K562 (cell line): ENCODE data around the gene FRMPD1. TPM values are rescaled to one million over a fixed set of nuclear protein-coding genes. Genes with fewer than 3 reads are reported as not detected.

ENCODE experiments used
- ATAC-seq: fragments of 200-7000 bp; cut with Tn5 transposase; 3 replicates; pipeline ENCODE4 v1.9.1; 2020; ENCODE audit warnings: moderate library complexity
- BruUV-seq: library from RNA; stranded (reverse); fragments of 400-500 nt; replicated peaks from 2 replicates; lab custom pipeline; 2021; lab: Mats Ljungman, UMichigan
- CTCF ChIA-PET: fragments of 300-600 bp; formaldehyde crosslinking; extraction: SDS; loops from one replicate; lab custom pipeline; 2021; ENCODE audit warnings: low intra/inter-chr PET ratio; lab: Yijun Ruan, JAX
- POLR2A ChIA-PET: fragments of 300-600, 350-650 bp; sonication (Branson Sonifier 250); formaldehyde crosslinking; extraction: SDS; loops from one replicate; lab custom pipeline; 2021; ENCODE audit warnings: antibody characterized with exemption, inconsistent platforms; lab: Yijun Ruan, JAX
- DNase-seq, 4 experiments: peaks; one replicate each; pipeline versions ENCODE4 v3.0.0 to v3.0.0-alpha.2; 2011 to 2018; ENCODE audit warnings: low spot score in 3 of 4, mixed read lengths in 3 of 4; ENCODE audit errors: extremely low read depth in 1 of 4
- FAIRE-seq: peaks from 2 replicates; lab custom pipeline; 2011; peaks lifted over from hg19 to GRCh38; lab: Jason Lieb, UNC
- H2AFZ ChIP-seq: 2 replicates; pipeline ENCODE4 v1.6.0; 2011; ENCODE audit warnings: low read depth, low read length, control low read depth, inconsistent platforms
- H3K27ac ChIP-seq: fragments of 200-600 bp; 3 replicates; pipeline ENCODE4 v1.8.0; 2011; ENCODE audit warnings: low read depth, mild to moderate bottlenecking, control low read depth, inconsistent platforms, low read length, moderate library complexity, mixed read lengths; ENCODE audit errors: extremely low read depth
- H3K27me3 ChIP-seq, 2 experiments: fragments of 300-600 bp in 1 of 2; 2 replicates in 1 of 2; 3 replicates in 1 of 2; pipeline versions ENCODE4 v1.6.0 to v1.8.0; 2011; ENCODE audit warnings: inconsistent platforms in 2 of 2, low read length in 2 of 2, mild to moderate bottlenecking in 1 of 2, mixed read lengths in 1 of 2, moderate library complexity in 1 of 2; ENCODE audit not compliant: control insufficient read depth in 2 of 2, insufficient read depth in 2 of 2
- H3K36me3 ChIP-seq: fragments of 300-600 bp; 3 replicates; pipeline ENCODE4 v1.8.0; 2011; ENCODE audit warnings: mild to moderate bottlenecking, low read length, inconsistent platforms; ENCODE audit not compliant: control insufficient read depth, insufficient read depth
- H3K4me1 ChIP-seq, 2 experiments: fragments of 200-600 bp in 1 of 2; replicated peaks in 1 of 2; 2 replicates in 1 of 2; 3 replicates in 1 of 2; pipeline versions ENCODE4 v1.5.1 to v1.8.0; 2011; ENCODE audit warnings: inconsistent platforms in 2 of 2, low read length in 2 of 2, mild to moderate bottlenecking in 1 of 2, mixed read lengths in 1 of 2, moderate library complexity in 1 of 2; ENCODE audit not compliant: control insufficient read depth in 2 of 2, insufficient read depth in 2 of 2
- H3K4me2 ChIP-seq: 2 replicates; pipeline ENCODE4 v1.6.1; 2011; ENCODE audit warnings: low read length, control low read depth, inconsistent platforms, mixed read lengths; ENCODE audit not compliant: insufficient read depth
- H3K4me3 ChIP-seq: fragments of 200-600 bp; sonication (generic), shearing (Covaris generic); 2 replicates; pipeline ENCODE4 v1.5.1; 2016; ENCODE audit warnings: control low read depth, inconsistent platforms
- H3K79me2 ChIP-seq: fragments of 200-600 bp; 3 replicates; pipeline ENCODE4 v1.8.0; 2011; ENCODE audit warnings: low read length, inconsistent platforms; ENCODE audit not compliant: control insufficient read depth, insufficient read depth
- H3K9ac ChIP-seq, 2 experiments: 2 replicates each; pipeline versions ENCODE4 v1.6.0 to v1.6.1; 2011; ENCODE audit warnings: low read depth in 2 of 2, low read length in 2 of 2, control low read depth in 1 of 2, inconsistent platforms in 1 of 2, mild to moderate bottlenecking in 1 of 2, mixed read lengths in 1 of 2; ENCODE audit not compliant: insufficient read depth in 1 of 2
- H3K9me1 ChIP-seq: one replicate; pipeline ENCODE4 v1.6.0; 2011; ENCODE audit warnings: inconsistent platforms, mild to moderate bottlenecking, low read length, moderate library complexity; ENCODE audit not compliant: control insufficient read depth, insufficient read depth
- H3K9me3 ChIP-seq: replicated peaks from 2 replicates; pipeline ENCODE4 v1.5.1; 2011; ENCODE audit warnings: low read depth, low read length, inconsistent platforms; ENCODE audit not compliant: control insufficient read depth, insufficient read depth
- H4K20me1 ChIP-seq: replicated peaks from 2 replicates; pipeline ENCODE4 v1.6.1; 2011; ENCODE audit warnings: low read length, inconsistent platforms, mixed read lengths; ENCODE audit not compliant: control insufficient read depth, insufficient read depth
- FOXP4 ChIP-seq: sonication (generic); formaldehyde crosslinking; IDR thresholded peaks from 2 replicates; pipeline ENCODE4 v1.8.0; 2022; ENCODE audit warnings: mild to moderate bottlenecking, missing genetic modification reagents, borderline replicate concordance
- LARP7 ChIP-seq: fragments of 450-650 bp; IDR thresholded peaks from 2 replicates; pipeline ENCODE4 v1.6.1; 2016
- MNT ChIP-seq, 2 experiments: fragments of 450-650 bp; conservative IDR thresholded peaks; 2 replicates each; pipeline ENCODE4 v1.6.1; 2017; ENCODE audit warnings: mild to moderate bottlenecking in 2 of 2, moderate library complexity in 2 of 2
- RAD21 ChIP-seq, 2 experiments: fragments of 250-450 bp in 1 of 2; fragments of 450-650 bp in 1 of 2; sonication (Bioruptor Pico) in 1 of 2; formaldehyde crosslinking in 1 of 2; IDR thresholded peaks in 1 of 2; conservative IDR thresholded peaks in 1 of 2; 2 replicates each; pipeline versions ENCODE4 v1.4.0 to v1.8.0; 2020 to 2022; ENCODE audit warnings: mild to moderate bottlenecking in 2 of 2, moderate library complexity in 1 of 2
- TEAD2 ChIP-seq: fragments of 450-650 bp; IDR thresholded peaks from 2 replicates; pipeline ENCODE4 v1.6.1; 2016; ENCODE audit warnings: missing genetic modification characterization, control low read depth, missing compliant biosample characterization
- ZNF584 ChIP-seq: fragments of 200-800 bp; sonication (Bioruptor generic); IDR thresholded peaks from 2 replicates; pipeline ENCODE4 v1.6.1; 2016; ENCODE audit warnings: low read depth, mild to moderate bottlenecking, missing genetic modification characterization, missing compliant biosample characterization
- WGBS: fragments of 100-300 bp; shearing (Covaris generic); methylation state at CpG from one replicate; pipeline ENCODE4 v1.1.6; 2016; ENCODE audit warnings: low coverage, mixed read lengths; ENCODE audit not compliant: insufficient coverage; ENCODE audit errors: missing lambda C conversion rate; 5-methylcytosine and 5-hydroxymethylcytosine counted together
- in situ Hi-C: fragments of 300-500 bp; cut with MboI; formaldehyde crosslinking; loops from 4 replicates; pipeline ENCODE4 v1.15.0; 2018; ENCODE audit warnings: inconsistent platforms, mixed read lengths
- intact Hi-C: fragments of 100-400 bp; cut with micrococcal nuclease; formaldehyde crosslinking; loops from 2 replicates; pipeline ENCODE4 v1.14.2; 2022
- polyA plus RNA-seq, 8 experiments: library from polyadenylated mRNA; depleted of rRNA in 4 of 8; stranded (reverse) in 5 of 8; unstranded in 3 of 8; fragments of >200 nt; fragmentation: Nextera tagmentation in 2 of 8; fragmentation: Illumina TruSeq in 1 of 8; extraction: Ambion mirVana in 2 of 8; extraction: Trizol in 1 of 8; gene quantifications; 2 replicates each; pipeline versions ENCODE4 v1.2.1 to v1.2.3, GENCODE V29; 2011 to 2014; ENCODE audit warnings: inconsistent platforms in 1 of 8, missing spikeins in 1 of 8
- total RNA-seq, 7 experiments: library from RNA; depleted of rRNA in 6 of 7; stranded (reverse); fragments of >200 nt in 6 of 7; fragmentation: Illumina TruSeq in 2 of 7; extraction: Trizol in 2 of 7; gene quantifications; 2 replicates each; pipeline versions ENCODE4 v1.2.1 to v1.2.3, GENCODE V29; 2011 to 2021; ENCODE audit warnings: low replicate concordance in 1 of 7
- TF ChIP-seq, protein P1 (sequence below): fragments of 450-650 bp; IDR thresholded peaks from 2 replicates; pipeline ENCODE4 v1.6.1; 2016; ENCODE audit warnings: mild to moderate bottlenecking
- TF ChIP-seq, protein P2 (sequence below): fragments of 250-450 bp; sonication (Bioruptor Pico); IDR thresholded peaks from 2 replicates; pipeline ENCODE4 v1.8.0; 2022; ENCODE audit warnings: moderate library complexity, mild to moderate bottlenecking, inconsistent platforms

Gene FRMPD1
- total and polyA plus RNA-seq, 9 of the 15 experiments (the other 6 are each of a cell fraction or from before 2014, with no cell fraction given), result not detected

GRCh38 chr9:37652261-37652660 is 1.5 kb downstream of the FRMPD1 start:
- no peak for FAIRE-seq
- Histone ChIP-seq H3K27ac (no peak overlapping the region), H2AFZ (no peak overlapping the region), H3K9ac (no peak overlapping the region), H3K4me1 (peaks cover 0 to 14% of the 10 kb centered on the region in 2 experiments; a peak in 2 of 5 replicates), H3K4me3 (no peak overlapping the region), H3K79me2 (no peaks in the 10 kb centered on the region), H3K27me3 (peaks cover 74 to 78% of the 10 kb centered on the region in 2 experiments), H3K9me3 (no peaks in the 10 kb centered on the region), H4K20me1 (peaks cover 22% of the 10 kb centered on the region), H3K36me3 (no peaks in the 10 kb centered on the region), H3K9me1 (no peaks in the 10 kb centered on the region), H3K4me2 (no peak overlapping the region)
- CTCF ChIA-PET, result no interaction called here
- intact Hi-C loops, result no loop called here
- TF ChIP-seq TEAD2, result no peak
- TF ChIP-seq, protein P1, sequence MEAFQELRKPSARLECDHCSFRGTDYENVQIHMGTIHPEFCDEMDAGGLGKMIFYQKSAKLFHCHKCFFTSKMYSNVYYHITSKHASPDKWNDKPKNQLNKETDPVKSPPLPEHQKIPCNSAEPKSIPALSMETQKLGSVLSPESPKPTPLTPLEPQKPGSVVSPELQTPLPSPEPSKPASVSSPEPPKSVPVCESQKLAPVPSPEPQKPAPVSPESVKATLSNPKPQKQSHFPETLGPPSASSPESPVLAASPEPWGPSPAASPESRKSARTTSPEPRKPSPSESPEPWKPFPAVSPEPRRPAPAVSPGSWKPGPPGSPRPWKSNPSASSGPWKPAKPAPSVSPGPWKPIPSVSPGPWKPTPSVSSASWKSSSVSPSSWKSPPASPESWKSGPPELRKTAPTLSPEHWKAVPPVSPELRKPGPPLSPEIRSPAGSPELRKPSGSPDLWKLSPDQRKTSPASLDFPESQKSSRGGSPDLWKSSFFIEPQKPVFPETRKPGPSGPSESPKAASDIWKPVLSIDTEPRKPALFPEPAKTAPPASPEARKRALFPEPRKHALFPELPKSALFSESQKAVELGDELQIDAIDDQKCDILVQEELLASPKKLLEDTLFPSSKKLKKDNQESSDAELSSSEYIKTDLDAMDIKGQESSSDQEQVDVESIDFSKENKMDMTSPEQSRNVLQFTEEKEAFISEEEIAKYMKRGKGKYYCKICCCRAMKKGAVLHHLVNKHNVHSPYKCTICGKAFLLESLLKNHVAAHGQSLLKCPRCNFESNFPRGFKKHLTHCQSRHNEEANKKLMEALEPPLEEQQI, result no peak
- no peak for TF ChIP-seq RAD21 (CRISPR knock-in tag; conservative IDR thresholded peaks at IDR 0.05 in 1 of 2, IDR thresholded peaks at IDR 0.05 in 1 of 2)
- no peak for TF ChIP-seq MNT (conservative IDR thresholded peaks at IDR 0.05)
- no peak for TF ChIP-seq ZNF584 (CRISPR knock-in tag)
- TF ChIP-seq LARP7, result no peak
- TF ChIP-seq, protein P2, sequence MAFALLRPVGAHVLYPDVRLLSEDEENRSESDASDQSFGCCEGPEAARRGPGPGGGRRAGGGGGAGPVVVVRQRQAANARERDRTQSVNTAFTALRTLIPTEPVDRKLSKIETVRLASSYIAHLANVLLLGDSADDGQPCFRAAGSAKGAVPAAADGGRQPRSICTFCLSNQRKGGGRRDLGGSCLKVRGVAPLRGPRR (CRISPR knock-in tag), result no peak
- no peak for TF ChIP-seq FOXP4 (CRISPR knock-in tag)
- DNase-seq, result no peak
- in situ Hi-C loops, result no loop called here
- 15% methylated on average over 7 of the region's 7 CpGs for WGBS
- no TSS peak for BruUV-seq
- POLR2A ChIA-PET, result interaction anchor here (1.1 kb wide), 1 partner anchor 13 kb away, joined by 3 read pairs; no protein-coding TSS in a partner anchor
- no peak for ATAC-seq
